GM12892 (cell line): Measurements from ENCODE around the gene FAM227A.

ENCODE experiments used
- POLR2A ChIP-seq: IDR thresholded peaks from 2 replicates; pipeline ENCODE4 v1.6.1; 2011; ENCODE audit warnings: low read depth, low read length, control low read depth
- POLR2AphosphoS5 ChIP-seq: IDR thresholded peaks from 2 replicates; pipeline ENCODE4 v1.6.1; 2011; ENCODE audit warnings: low read depth, low read length, control low read depth
- TAF1 ChIP-seq: IDR thresholded peaks from 2 replicates; pipeline ENCODE4 v1.6.1; 2011; ENCODE audit warnings: low read depth, mild to moderate bottlenecking, control low read depth, low read length, borderline replicate concordance

- peak; percentile 86 for TF ChIP-seq POLR2A
- TF ChIP-seq POLR2AphosphoS5: peak; percentile 68
- TF ChIP-seq TAF1: peak; percentile 90
Measured at GRCh38 chr22:38705235-38706100, 49.3 kb upstream of the FAM227A start, which contains the start of gene GTPBP1.
